Mesenteric fat pad (tissue), 1 donor: ENCODE measurements around the gene OR9G1. TPM values are rescaled to one million over a fixed set of nuclear protein-coding genes. Genes with fewer than 3 reads are reported as not detected.
"Not testable (repeated sequence)": the region's sequence is repeated elsewhere in the genome, so short reads cannot be mapped to it uniquely, and the experiment has no call there.

ENCODE experiments used
- DNase-seq: peaks from one replicate; pipeline ENCODE4 v3.0.0-alpha.2; 2020; ENCODE audit warnings: low spot score
- long read RNA-seq: library from polyadenylated mRNA; unstranded; transcript quantifications from one replicate; pipeline ENCODE4 v2.0.0, GENCODE V29; 2020
- total RNA-seq: library from RNA; stranded (reverse); fragmentation: NEBNext Ultra II Directional; extraction: Animal tissue kit (Norgen Biotek cat#: 25700); gene quantifications from one replicate; pipeline ENCODE4 v1.2.1, GENCODE V29; 2021
- donor health status: DM: yes; HTN: yes; CAD: no.

The OR9G1 gene, protein sequence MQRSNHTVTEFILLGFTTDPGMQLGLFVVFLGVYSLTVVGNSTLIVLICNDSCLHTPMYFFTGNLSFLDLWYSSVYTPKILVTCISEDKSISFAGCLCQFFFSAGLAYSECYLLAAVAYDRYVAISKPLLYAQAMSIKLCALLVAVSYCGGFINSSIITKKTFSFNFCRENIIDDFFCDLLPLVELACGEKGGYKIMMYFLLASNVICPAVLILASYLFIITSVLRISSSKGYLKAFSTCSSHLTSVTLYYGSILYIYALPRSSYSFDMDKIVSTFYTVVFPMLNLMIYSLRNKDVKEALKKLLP
- total RNA-seq, result not detected
- long read RNA-seq, result 0 reads

DNA sequence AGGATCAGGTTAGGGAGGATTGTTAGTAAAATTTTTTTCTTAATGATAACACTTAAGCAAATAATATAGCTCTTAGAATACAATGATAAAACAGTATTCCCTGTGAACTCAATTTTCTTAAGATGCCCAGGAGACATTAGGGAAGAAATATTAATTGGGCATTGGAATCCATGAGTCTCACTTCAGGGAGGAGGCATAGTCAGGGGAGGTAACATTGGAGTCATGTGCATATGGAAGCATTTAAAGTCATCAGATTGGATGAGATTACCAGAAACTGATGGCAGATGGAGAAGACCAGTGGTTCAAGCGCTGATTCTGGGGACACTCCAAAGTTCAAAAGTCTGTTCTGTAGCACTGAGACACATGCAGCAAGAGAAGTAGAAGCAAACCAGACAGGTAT is at the start of gene OR9G1:
Gene OR9G1 (plus strand): TSS at position 301 of the 400 bp plus-strand sequence. CDS start 1,293 bp downstream, outside the sequence.
- DNase-seq, result no peak

DNA sequence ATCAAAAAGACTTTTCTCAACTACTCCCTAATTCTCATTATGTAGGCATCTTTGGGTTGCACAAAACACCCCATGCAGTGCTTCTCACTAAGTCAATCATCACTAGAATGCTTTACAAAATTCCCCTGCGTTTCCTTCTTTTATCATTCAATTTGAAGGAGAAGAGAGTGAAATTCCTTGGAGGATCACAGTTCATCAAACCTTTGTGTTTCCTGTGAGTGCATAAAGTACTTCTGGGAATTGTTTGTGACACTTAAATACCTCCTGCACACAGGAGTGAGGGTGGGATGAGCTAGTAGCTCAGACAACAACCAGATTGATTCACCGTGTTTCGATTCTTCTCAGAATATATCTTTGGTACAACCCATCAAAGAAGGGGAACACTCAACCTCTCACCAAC is 39.1 kb upstream of the OR9G1 start:
- DNase-seq, result no peak

DNA sequence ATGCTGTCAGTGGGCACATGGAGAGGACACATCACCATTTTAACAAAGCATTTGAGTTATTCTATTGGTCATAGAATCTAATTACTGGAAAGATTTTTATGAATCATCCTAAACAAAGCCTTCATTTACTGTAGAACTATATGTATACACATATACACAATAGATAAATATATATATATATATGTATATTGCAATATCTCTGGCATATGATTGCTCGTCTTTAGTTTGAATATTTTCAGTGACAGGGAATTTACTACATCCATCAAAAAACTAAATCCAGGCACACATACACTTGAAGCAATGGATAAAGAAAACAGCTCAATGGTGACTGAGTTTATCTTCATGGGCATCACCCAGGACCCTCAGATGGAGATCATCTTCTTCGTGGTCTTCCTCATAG is 35.5 kb upstream of the OR9G1 start, which contains the start of gene OR5AR1:
Gene OR5AR1 (plus strand): TSS at position 301 of the 400 bp plus-strand sequence. CDS start 0 bp downstream, at position 301.
- DNase-seq, result no peak

DNA sequence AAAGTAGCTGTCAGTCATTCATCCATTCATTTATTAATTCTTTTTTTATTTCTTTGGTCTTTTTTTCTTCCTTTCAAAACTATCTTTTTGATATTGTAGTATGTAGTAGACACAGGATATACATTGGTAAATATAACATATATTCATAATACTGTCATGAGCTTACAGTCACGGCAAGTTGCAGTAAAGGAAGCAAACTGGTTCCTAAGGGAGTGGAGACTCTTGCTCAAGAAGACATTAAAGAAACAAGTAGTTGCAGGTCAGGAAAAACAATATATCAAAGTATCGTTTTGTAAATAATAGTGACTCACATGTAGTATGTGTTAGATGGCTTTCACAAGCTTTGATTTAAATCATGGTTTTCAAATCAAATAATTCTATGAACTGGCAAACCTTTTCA is 27.9 kb upstream of the OR9G1 start:
- no peak for DNase-seq

DNA sequence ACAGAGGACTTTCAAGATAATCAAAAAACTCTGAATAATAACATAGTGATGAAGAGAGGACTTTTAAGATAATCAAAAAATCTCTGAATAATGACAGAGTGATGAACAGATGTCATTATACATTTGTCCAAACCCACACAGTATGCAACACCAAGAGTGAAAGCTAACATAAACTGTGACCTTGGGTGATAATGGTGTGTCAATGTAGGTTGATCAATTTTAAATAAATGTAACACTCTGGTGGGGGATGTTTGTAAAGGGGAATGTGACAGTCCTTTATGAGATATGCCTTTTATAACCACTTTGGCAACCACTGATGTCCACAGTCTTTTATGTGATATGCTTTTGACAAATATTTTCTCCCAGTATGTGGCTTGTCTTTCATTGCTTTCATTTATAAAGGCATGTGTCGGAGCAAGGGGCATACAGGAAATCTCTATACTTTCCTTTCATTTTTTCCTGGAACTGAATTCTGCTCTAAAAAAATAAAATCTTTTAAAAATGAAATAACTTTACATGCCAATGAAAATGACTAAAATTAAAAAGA is 10.3 kb upstream of the OR9G1 start:
- DNase-seq, result no peak

DNA sequence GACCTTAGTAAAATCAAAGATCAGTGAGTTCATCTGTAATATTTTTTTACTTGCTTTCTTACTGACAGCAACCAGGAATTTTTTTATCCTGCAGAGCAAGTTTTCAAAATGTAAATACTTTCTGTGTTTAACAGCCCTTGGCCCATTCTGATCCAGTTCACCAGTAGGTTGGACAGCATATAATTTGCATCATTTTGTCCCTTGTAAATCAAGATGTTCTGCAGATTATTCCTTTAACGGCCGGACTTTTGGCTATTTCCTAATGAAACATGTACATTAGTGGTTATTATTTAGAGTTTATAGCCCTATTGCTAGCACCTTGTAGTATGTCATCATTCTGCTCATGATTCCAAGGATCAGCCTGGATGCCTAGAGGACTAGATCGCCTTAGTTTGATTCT is 7.7 kb upstream of the OR9G1 start:
- not testable (repeated sequence) for DNase-seq

DNA sequence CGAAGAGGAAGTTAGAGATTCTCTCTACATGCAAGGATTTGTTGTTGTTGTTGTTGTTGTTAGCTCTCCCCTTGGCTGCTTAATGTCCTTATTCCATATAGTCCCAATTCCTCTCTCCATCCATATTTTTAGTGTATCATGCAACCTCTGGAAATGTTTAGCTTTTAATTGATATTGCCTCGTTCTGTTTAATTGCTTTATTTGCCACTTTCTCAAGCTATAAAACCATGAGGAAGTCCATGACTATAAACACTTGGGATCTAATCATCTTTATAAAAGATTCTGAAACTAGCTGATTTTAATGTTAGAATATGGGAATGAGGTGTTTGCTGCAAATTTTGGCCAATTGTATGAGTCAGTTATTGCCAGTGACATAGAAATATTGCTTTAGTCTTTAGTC is 5.5 kb upstream of the OR9G1 start:
- DNase-seq, result no peak

DNA sequence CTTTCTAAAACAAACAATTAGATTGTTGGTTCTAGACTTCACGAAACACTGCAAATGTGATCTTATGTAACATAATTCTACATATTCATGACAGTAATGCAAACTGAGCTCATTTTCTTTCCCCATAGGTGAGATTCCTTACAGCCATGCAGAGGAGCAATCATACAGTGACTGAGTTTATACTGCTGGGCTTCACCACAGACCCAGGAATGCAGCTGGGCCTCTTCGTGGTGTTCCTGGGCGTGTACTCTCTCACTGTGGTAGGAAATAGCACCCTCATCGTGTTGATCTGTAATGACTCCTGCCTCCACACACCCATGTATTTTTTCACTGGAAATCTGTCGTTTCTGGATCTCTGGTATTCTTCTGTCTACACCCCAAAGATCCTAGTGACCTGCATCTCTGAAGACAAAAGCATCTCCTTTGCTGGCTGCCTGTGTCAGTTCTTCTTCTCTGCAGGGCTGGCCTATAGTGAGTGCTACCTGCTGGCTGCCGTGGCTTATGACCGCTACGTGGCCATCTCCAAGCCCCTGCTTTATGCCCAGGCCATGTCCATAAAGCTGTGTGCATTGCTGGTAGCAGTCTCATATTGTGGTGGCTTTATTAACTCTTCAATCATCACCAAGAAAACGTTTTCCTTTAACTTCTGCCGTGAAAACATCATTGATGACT is 1.5 kb downstream of the OR9G1 start:
- no peak for DNase-seq

DNA sequence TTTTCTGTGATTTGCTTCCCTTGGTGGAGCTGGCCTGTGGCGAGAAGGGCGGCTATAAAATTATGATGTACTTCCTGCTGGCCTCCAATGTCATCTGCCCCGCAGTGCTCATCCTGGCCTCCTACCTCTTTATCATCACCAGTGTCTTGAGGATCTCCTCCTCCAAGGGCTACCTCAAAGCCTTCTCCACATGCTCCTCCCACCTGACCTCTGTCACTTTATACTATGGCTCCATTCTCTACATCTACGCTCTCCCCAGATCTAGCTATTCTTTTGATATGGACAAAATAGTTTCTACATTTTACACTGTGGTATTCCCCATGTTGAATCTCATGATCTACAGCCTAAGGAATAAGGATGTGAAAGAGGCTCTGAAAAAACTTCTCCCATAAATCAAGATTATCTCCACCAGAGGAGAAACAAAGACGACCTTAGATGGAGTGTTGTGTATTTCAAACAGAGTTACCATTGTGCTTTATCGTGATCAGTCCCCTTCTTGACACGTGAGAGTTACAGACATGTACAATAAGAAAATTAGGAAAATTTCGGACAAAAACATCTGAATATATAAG is 2.1 kb downstream of the OR9G1 start:
- DNase-seq, result no peak

DNA sequence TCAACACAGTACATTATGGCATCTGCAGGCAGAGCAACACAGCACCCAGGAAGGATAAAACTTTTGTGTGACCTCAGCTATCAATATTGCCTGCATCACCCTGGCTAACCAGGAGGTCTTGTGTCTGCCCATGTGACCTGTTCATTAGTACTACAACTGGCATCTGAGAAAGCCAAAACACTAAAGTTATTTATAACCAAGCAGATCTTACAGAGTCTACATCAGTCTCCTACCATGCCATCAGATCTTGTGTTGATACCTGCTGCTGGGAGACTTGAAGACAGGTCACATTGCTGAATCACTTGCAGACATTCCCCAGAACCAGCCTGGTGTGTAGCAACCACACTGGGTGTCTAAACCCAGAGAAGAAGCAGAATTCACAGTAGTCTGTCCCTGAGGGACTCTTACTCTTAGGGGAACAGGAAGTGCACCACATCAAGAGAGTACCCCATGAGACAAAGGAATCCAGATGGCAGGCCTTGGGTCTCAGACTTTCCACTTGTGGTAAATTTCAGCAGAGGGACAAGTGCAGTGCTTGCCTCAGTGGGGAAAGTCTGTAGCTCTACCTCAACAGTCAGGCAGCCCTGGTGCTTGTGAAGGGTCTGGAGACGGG is 7.0 kb downstream of the OR9G1 start:
- no peak for DNase-seq

DNA sequence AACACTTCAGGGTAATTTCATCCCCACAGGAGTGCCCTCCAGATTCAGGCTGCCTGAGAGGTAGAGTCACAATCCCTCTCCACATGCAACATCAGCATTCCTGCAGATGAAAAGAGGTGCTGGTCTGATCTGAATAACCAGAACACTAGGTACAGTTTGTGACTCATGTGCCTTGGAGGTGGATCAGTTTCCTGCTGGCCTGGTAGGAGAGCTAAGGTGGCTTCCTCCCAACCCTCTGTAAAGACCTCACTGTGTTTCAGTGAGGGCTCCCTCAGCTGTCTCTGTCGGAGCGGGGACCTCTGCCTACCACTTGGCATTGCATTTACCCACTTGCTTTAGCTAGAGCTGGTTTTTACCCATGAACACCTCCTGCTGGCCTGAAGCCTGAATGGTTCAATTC is 7.6 kb downstream of the OR9G1 start:
- no peak for DNase-seq

DNA sequence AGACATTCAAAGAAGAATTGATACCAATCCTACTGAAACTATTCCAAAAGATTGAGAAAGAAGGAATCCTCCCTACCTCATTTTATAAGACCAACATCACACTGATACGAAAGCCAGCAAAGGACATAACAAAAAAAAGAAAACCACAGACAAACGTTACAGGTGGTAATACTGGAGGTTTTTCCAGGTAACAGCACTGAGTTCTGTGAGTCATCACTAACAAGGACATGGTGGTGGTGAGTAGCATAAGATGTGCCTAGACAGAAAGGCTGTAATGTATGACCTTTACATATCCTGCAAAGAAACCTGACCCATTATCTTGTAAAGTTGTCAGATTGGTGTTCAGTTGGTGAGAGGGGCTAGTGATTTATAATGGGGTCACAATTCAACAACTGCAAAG is 15.3 kb downstream of the OR9G1 start:
- DNase-seq, result no peak

DNA sequence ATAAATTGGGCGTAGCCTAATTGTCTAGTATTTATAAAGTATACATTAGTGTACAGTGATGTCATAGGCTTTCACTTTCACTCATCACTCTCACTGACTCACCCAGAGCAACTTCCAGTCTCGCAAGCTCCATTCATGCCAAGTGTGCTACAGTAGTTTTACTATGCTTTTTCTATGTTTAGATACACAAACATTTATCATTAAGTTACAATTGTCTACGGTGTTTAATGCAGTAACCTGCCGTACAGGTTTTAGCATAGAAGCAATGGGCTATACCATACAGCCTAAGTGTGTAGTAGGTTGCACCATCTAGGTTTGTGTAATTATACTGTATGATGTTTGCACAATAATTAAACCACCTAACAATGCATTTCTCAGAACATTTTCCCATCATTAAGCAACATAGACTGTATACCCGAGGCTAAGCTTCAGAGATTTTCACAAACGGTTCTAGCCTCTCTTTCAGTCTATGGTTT is 17.5 kb downstream of the OR9G1 start:
- DNase-seq, result no peak

DNA sequence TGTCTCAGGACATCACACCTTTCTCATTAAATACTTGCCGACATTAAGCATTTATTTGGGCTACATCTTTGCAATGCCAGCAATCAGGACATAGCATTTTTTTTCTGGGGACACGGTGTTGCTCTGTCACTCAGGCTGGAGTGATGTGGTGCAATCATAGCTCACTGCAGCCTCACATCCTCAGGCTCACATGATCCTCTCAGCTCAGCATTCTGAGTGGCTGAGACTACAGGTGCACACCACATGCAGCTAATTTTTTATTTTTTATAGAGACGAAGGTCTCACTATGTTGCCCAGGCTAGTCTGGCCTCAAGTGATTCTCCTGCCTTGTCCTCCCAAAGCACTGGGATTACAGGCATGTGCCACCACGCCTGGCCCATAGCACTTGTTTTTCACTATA is 21.6 kb downstream of the OR9G1 start:
- DNase-seq, result no peak

DNA sequence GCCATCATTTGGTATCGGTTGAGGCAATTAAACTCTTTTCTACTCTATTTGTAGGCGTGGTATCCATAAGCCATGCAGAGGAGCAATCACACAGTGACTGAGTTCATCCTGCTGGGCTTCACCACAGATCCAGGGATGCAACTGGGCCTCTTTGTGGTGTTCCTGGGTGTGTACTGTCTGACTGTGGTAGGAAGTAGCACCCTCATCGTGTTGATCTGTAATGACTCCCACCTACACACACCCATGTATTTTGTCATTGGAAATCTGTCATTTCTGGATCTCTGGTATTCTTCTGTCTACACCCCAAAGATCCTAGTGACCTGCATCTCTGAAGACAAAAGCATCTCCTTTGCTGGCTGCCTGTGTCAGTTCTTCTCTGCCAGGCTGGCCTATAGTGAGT is 41.2 kb downstream of the OR9G1 start:
- DNase-seq, result no peak

DNA sequence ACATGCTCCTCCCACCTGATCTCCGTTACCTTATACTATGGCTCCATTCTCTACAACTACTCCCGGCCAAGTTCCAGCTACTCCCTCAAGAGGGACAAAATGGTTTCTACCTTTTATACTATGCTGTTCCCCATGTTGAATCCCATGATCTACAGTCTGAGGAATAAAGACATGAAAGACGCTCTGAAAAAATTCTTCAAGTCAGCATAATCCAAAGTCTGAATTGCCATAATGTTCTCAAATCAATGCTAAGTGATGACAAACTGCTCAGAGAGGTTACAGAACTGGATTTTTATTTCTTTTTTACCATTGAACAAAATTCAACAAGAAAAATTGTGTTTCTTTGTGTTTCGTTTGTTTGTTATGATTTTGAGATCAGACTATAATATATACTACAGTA is 42.0 kb downstream of the OR9G1 start:
- DNase-seq, result no peak

DNA sequence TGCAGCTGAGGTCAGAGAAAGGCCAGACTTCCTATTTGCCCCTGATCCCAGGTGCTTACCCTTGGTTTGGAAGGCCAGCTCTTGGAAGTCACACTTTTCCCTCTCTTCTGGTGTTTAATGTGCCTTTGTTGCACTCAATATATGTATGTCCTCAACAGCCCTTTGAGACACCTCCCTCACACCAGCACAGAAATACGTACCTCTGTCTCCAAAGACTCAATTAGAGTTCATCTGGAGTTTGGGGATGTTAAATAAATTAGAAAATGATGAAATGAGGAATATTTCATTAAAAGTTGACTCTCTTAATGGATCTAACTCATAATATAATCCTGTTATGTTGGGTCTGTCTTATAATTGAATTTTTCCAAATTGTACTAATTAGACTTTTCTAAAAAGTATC is 49.7 kb downstream of the OR9G1 start, which contains the start of gene OR9G4:
Gene OR9G4 (minus strand): TSS at position 101 of the 400 bp plus-strand sequence. CDS start 4,931 bp downstream, outside the sequence.
- no peak for DNase-seq

DNA sequence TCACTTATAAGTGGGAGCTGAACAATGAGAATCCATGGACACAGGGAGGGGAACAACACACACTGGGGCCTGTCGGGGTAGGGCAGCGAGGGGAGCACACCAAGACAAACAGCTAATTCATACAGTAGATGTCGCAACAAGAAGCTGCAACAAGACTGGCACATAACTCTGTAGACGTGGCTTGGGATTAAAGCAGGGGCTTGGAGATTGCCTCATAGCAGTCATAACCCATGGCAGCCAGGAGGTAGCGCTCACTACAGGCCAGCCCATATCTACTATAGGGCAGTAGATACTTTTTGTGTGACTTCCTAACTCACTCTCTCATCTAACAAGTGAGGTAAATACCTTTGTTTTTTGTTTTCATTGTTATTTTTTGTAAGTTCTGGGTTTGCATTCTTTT is 51.3 kb downstream of the OR9G1 start:
- DNase-seq, result no peak

DNA sequence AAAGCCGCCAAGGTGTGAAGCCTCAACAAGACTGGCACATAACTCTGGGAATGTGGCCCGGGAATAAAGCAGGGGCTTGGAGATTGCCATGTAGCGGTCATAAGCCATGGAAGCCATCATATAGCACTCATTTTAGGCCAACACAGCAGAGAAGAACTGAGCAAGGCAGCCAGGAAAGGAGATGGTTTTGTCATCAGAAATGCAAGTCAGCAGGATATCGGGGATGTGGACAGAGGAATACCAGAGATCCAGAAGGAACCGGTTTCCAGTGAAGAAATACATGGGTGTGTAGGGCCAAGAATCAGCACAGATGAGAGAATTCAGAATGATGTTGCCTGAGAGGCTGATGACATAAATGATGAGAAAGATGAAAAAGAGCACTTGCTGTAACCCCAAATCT is 52.6 kb downstream of the OR9G1 start:
- DNase-seq, result no peak
